ENCODE data around the gene ACTG1.

The ACTG1 gene

GRCh38 chr17:81471818-81472456 is 40.7 kb downstream of the ACTG1 start:
- H3K27ac ChIP-seq = peak overlapping the region in 16 of 21 experiments; percentile 16 to 76 (median 46)
- H3K4me3 ChIP-seq = no peak overlapping the region

GRCh38 chr17:81470944-81471817 is 41.4 kb downstream of the ACTG1 start:
- Histone ChIP-seq H3K4me3 (no peak overlapping the region), H3K27ac (peak overlapping the region in 18 of 21 experiments; percentile 13 to 76 (median 46))

GRCh38 chr17:81470270-81470943 is 42.2 kb downstream of the ACTG1 start:
- H3K27ac ChIP-seq = peak overlapping the region in 10 of 21 experiments; percentile 16 to 70 (median 53)
- no peak overlapping the region for H3K4me3 ChIP-seq

- Histone ChIP-seq H3K4me3 (no peak overlapping the region), H3K27ac (no peak overlapping the region)
Measured at GRCh38 chr17:81469266-81469665, 43.3 kb downstream of the ACTG1 start.

- H3K27ac ChIP-seq = no peak overlapping the region
- H3K4me3 ChIP-seq = no peak overlapping the region
Measured at GRCh38 chr17:81468770-81469121, 43.9 kb downstream of the ACTG1 start.

- H3K27ac ChIP-seq = no peak overlapping the region
- H3K4me3 ChIP-seq = no peak overlapping the region
Measured at GRCh38 chr17:81468111-81468769, 44.4 kb downstream of the ACTG1 start.

- Histone ChIP-seq H3K27ac (no peak overlapping the region), H3K4me3 (no peak overlapping the region)
Measured at GRCh38 chr17:81466564-81467472, 45.8 kb downstream of the ACTG1 start.

GRCh38 chr17:81465910-81466309 is 46.7 kb downstream of the ACTG1 start:
- H3K27ac ChIP-seq = no peak overlapping the region
- no peak overlapping the region for H3K4me3 ChIP-seq

GRCh38 chr17:81464586-81464985 is 48.0 kb downstream of the ACTG1 start:
- Histone ChIP-seq H3K4me3 (no peak overlapping the region), H3K27ac (no peak overlapping the region)

- H3K27ac ChIP-seq = no peak overlapping the region
Measured at GRCh38 chr17:81463506-81463905, 49.1 kb downstream of the ACTG1 start.

GRCh38 chr17:81462506-81463125 is 50.0 kb downstream of the ACTG1 start:
- Histone ChIP-seq H3K4me3 (no peak overlapping the region), H3K27ac (no peak overlapping the region)

More at GRCh38 chr17:81463506-81463905, 49.1 kb downstream of the ACTG1 start:
- no peak overlapping the region for H3K4me3 ChIP-seq

- H3K4me3 ChIP-seq = no peak overlapping the region
Measured at GRCh38 chr17:81461607-81462500, 50.7 kb downstream of the ACTG1 start.

GRCh38 chr17:81460856-81461460 is 51.6 kb downstream of the ACTG1 start:
- H3K4me3 ChIP-seq = no peak overlapping the region
- H3K27ac ChIP-seq = no peak overlapping the region

More at GRCh38 chr17:81461607-81462500, 50.7 kb downstream of the ACTG1 start:
- H3K27ac ChIP-seq = no peak overlapping the region
